ENCODE results near the gene ENOX2. TPM values are rescaled to one million over a fixed set of nuclear protein-coding genes. Genes with fewer than 3 reads are reported as not detected.

ENOX2 gene
- total RNA-seq, 1 donor from 2014 or later, result 13.6 TPM

DNA sequence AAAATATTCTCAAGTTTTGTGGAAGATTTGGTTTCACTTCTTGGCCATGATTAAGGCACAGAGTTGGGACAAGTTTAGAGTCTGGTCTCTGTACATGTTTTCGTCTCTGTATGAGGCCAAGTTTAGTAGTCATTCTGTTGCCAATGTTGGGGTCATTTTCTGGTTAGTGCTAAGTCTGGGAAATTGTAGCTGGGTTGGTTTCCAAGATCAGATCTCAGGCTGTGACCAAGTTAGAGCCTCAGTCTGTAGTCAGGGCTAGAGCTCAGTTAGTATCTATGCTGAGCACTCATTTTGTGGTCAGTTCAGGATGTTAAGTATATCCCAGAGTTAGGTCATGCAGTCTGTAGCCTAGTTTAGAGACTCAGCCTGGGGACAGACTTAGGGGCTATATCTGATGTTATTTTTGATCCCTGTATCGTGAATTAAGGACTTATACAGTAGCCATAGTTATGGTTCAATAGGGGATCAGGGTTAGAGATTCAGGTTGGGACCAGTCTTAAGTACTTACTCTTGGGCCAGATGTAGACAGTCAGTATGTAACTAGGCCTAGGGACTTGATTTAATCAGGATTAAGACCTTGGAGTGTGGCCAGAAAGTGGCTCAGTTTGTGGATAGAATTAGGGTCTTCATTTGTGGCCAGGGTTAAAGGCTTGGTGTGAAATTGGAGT is 6.6 kb upstream of the ENOX2 start:
- DNase-seq (ENCODE audit: extremely low spot score, unreplicated experiment), result no peak
- Mint-ChIP-seq H3K36me3 (ENCODE audit: unreplicated experiment) (no peaks in the 10 kb centered on the region), H3K27ac (ENCODE audit: unreplicated experiment) (no peak overlapping the region), H3K27me3 (ENCODE audit: unreplicated experiment) (peaks cover 9% of the 10 kb centered on the region), H3K9me3 (ENCODE audit: unreplicated experiment) (no peaks in the 10 kb centered on the region), H3K4me3 (ENCODE audit: unreplicated experiment) (no peak overlapping the region), H3K4me1 (ENCODE audit: unreplicated experiment) (no peaks in the 10 kb centered on the region)
- TF ChIP-seq, protein P1, sequence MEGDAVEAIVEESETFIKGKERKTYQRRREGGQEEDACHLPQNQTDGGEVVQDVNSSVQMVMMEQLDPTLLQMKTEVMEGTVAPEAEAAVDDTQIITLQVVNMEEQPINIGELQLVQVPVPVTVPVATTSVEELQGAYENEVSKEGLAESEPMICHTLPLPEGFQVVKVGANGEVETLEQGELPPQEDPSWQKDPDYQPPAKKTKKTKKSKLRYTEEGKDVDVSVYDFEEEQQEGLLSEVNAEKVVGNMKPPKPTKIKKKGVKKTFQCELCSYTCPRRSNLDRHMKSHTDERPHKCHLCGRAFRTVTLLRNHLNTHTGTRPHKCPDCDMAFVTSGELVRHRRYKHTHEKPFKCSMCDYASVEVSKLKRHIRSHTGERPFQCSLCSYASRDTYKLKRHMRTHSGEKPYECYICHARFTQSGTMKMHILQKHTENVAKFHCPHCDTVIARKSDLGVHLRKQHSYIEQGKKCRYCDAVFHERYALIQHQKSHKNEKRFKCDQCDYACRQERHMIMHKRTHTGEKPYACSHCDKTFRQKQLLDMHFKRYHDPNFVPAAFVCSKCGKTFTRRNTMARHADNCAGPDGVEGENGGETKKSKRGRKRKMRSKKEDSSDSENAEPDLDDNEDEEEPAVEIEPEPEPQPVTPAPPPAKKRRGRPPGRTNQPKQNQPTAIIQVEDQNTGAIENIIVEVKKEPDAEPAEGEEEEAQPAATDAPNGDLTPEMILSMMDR (IDR thresholded peaks at IDR 0.05), result no peak

DNA sequence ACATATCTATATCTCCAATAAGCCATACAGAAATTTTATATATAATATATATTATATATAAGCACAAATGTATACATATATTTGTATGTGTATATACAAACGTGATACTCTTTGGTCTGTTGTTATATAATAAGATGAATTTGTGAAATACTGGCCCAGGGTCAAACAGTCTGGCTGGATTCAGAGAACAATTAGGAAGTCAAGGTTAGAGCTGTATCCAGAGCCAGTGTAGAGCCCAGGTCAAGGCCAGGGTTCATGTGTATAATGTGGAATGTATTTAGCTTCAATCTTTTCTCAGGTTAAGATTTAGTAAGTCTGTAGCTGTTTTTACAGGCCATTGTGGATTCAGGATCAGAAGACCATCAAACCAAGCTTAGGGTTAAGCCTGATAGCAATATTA is 3.8 kb upstream of the ENOX2 start:
- no peaks in the 10 kb centered on the region for H3K9me3 Mint-ChIP-seq (ENCODE audit: unreplicated experiment)
- no peaks in the 10 kb centered on the region for H3K27me3 Mint-ChIP-seq (ENCODE audit: unreplicated experiment)
- H3K4me1 Mint-ChIP-seq (ENCODE audit: unreplicated experiment), result peaks cover 5% of the 10 kb centered on the region
- H3K27ac Mint-ChIP-seq (ENCODE audit: unreplicated experiment), result no peak overlapping the region
- TF ChIP-seq, protein P1 (IDR thresholded peaks at IDR 0.05), result no peak
- H3K36me3 Mint-ChIP-seq (ENCODE audit: unreplicated experiment), result no peaks in the 10 kb centered on the region
- DNase-seq (ENCODE audit: extremely low spot score, unreplicated experiment), result no peak
- no peak overlapping the region for H3K4me3 Mint-ChIP-seq (ENCODE audit: unreplicated experiment)

DNA sequence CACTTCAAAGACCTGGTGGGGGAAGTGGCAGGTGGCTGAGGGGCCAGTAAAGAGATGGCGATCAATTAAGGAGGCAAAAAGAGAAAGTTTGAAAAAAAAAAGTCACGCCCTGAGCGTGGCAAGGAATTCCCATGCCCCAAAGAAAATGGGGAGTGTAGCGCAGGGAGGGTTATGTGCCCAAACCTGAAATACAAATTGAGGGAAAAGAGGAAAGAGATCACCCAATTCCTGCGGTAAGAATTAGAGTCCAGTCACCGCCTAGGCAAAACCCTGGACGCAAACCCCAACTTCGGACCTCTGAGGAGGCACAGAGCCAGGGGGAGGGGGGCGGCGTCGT is 595 bp downstream of the ENOX2 start:
- Mint-ChIP-seq H3K27me3 (ENCODE audit: unreplicated experiment) (no peaks in the 10 kb centered on the region), H3K27ac (ENCODE audit: unreplicated experiment) (no peak overlapping the region), H3K4me1 (ENCODE audit: unreplicated experiment) (peaks cover 12% of the 10 kb centered on the region), H3K9me3 (ENCODE audit: unreplicated experiment) (no peaks in the 10 kb centered on the region), H3K4me3 (ENCODE audit: unreplicated experiment) (no peak overlapping the region), H3K36me3 (ENCODE audit: unreplicated experiment) (no peaks in the 10 kb centered on the region)
- TF ChIP-seq, protein P1 (IDR thresholded peaks at IDR 0.05), result no peak
- no peak for DNase-seq (ENCODE audit: extremely low spot score, unreplicated experiment)

DNA sequence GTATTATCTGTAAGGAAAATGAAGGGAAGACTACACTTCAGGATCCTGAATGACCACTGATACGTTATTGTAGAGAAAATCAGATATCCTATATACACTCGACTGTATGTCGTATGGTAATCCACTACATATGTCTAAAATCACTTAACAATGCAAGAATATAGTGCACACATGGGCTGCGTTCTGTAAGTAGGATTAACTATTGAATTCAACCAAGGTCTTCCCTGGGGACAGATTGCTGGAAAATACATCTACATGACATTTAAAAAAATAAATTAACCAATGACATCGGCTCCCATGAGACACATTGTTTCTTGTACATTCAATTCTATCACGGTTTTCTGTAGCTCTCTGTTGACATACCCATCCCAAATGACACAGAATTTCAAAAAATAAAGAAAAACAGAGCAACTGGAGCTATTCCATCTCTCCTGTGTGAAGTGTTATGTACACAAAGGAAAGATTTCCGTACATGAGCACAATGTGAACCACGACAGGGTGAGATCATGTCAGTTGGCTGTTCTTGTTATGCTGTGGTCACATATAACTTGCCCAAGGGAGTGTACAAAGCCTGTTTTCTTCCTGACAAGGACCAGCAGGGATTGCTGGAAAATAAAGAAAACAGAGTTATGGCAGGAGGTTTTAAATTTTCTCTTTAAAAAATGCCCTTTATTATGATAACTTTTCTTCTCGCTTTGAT is 6.1 kb downstream of the ENOX2 start:
- Mint-ChIP-seq H3K4me1 (ENCODE audit: unreplicated experiment) (peaks cover 30% of the 10 kb centered on the region), H3K4me3 (ENCODE audit: unreplicated experiment) (no peak overlapping the region), H3K9me3 (ENCODE audit: unreplicated experiment) (no peaks in the 10 kb centered on the region), H3K27ac (ENCODE audit: unreplicated experiment) (peak overlapping the region; percentile 39), H3K27me3 (ENCODE audit: unreplicated experiment) (no peaks in the 10 kb centered on the region), H3K36me3 (ENCODE audit: unreplicated experiment) (no peaks in the 10 kb centered on the region)
- DNase-seq (ENCODE audit: extremely low spot score, unreplicated experiment), result no peak
- TF ChIP-seq, protein P1 (IDR thresholded peaks at IDR 0.05), result no peak

DNA sequence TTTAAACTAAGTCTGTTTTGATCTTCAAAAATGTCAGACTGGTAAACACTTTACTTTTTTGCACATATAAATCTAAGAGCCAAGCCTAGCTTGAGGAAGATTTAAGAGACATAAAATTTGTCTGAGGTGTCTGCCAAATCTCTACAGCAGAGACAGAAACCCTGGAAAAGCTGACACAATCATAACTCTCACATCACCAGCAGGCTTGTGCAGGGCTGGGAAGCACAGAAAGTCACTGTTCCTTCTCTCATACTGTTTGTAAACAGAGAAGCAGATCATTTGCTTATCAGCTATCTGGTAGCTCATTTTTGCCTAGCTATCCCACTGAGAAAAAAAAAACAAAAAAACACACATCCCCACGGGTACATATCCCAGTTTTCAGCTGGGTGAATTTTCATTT is 7.0 kb downstream of the ENOX2 start:
- H3K27me3 Mint-ChIP-seq (ENCODE audit: unreplicated experiment), result no peaks in the 10 kb centered on the region
- H3K9me3 Mint-ChIP-seq (ENCODE audit: unreplicated experiment), result no peaks in the 10 kb centered on the region
- H3K4me3 Mint-ChIP-seq (ENCODE audit: unreplicated experiment), result no peak overlapping the region
- peaks cover 26% of the 10 kb centered on the region for H3K4me1 Mint-ChIP-seq (ENCODE audit: unreplicated experiment)
- H3K27ac Mint-ChIP-seq (ENCODE audit: unreplicated experiment), result peak overlapping the region; percentile 38
- H3K36me3 Mint-ChIP-seq (ENCODE audit: unreplicated experiment), result no peaks in the 10 kb centered on the region
- no peak for DNase-seq (ENCODE audit: extremely low spot score, unreplicated experiment)
- TF ChIP-seq, protein P1 (IDR thresholded peaks at IDR 0.05), result no peak

Measured in osteocyte (in vitro differentiated cells).